ENCODE data around the gene PSMB10.

PSMB10 gene

DNA sequence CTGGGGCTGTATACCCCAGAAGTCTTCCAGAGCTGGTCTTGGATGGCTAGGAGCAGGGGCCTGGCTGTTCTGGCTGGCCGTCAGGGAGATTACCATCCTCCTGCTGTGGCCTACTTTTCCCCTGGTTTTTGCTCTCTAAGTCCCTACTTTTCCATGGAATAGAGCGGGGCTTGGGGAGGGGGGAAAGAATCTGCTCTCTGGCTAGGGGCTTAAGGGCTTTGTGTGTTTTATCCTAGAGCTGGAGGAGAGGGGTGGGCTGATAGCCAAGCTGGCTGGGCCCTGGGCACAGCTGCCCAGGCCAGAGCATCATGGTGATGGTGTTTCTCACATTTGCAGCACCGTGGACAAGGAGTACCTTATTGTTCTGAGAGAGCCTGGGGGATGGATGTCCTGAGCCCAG, 48.3 kb downstream of the PSMB10 start:
- DNase-seq = no peak

DNA sequence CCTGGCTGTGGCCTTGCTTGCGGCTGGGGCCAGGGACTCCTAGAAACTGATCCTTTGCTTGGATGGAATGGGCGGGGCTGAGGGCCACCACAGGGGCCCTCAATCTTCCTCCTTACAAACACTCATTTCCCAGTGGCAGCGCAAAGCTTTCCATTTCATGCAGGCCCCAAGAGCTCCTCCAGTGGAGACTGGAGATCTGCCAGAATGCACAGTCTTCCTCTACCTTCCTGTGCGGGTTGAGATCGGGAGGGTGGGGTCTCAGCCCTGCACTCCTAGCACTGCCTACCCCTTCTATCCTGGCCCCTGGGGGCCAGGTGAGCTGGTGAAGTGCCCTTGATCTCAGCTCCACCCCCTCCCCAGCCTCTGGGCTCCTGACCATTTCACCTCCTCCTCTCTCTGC, 50.3 kb downstream of the PSMB10 start:
- no peak for DNase-seq

DNA sequence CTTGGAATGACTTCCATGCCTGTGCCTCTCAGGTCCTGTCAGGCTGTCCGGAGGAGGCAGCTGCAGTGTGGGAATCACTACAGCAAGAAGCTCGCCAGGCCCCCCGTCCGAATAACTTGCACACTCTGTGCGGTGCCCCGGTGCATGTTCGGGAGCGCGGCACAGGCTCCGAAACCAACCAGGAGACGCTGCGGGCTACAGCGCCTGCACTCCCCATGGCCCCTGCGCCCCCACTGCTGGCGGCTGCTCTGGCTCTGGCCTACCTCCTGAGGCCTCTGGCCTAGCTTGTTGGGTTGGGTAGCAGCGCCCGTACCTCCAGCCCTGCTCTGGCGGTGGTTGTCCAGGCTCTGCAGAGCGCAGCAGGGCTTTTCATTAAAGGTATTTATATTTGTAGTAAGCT, 50.7 kb downstream of the PSMB10 start:
- DNase-seq = no peak

DNA sequence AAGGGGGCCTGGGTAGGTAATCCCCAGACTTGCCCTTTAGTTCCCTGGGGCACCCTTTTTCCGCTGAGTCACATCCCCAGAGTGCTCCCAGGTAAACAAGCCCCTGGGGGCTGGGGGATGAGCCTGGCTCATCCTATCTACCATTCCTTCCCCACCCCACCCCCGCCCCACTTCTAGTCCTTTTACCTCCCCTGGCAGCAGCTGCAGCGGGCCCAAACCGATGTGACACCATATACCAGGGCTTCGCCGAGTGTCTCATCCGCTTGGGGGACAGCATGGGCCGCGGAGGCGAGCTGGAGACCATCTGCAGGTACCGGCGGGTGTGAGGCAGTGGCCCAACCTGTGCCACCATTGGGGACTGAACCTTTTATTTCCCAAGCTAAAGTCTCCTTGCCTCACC, 51.1 kb downstream of the PSMB10 start:
- no peak for DNase-seq

DNA sequence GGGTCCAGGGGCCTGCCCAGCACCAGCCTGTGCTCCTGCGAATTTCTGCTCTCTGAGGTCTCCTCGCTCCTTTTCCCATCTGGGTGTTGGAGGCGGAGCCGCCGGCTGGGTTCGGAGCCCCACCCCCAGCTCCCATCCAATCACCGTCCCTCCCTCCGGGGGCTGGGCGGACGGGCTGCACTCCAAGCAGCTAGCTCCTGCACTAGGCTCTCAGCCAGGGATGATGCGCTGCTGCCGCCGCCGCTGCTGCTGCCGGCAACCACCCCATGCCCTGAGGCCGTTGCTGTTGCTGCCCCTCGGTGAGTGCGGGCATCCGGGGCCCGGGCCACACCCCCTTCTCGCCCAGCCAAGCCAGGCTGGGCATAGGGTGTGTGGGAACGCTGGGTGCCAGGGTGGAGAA, 52.0 kb downstream of the PSMB10 start, which contains the start of gene NRN1L:
NRN1L (plus strand) TSS at position 202 of the 400 bp plus-strand sequence; CDS start at position 221, 19 bp downstream.
- DNase-seq = no peak

Measured in CD4-positive, alpha-beta T cell treated with Interleukin-17A for 4 hours (primary cell).